HEK293T (cell line): ENCODE data around the gene MT1X.

ENCODE experiments used
- ARNT ChIP-seq: fragments of 450-650 bp; IDR thresholded peaks from 2 replicates; pipeline ENCODE4 v1.6.1; 2017; ENCODE audit warnings: mild to moderate bottlenecking
- BHLHE40 ChIP-seq: fragments of 450-650 bp; IDR thresholded peaks from 2 replicates; pipeline ENCODE4 v1.6.1; 2016; ENCODE audit warnings: mild to moderate bottlenecking, moderate library complexity, borderline replicate concordance
- CTBP1 ChIP-seq: fragments of 450-650 bp; IDR thresholded peaks from 2 replicates; pipeline ENCODE4 v1.6.1; 2016; ENCODE audit warnings: borderline replicate concordance
- ELF4 ChIP-seq: fragments of 450-650 bp; IDR thresholded peaks from 2 replicates; pipeline ENCODE4 v1.6.1; 2017; ENCODE audit warnings: antibody characterized with exemption
- FOXA1 ChIP-seq: fragments of 450-650 bp; IDR thresholded peaks from 2 replicates; pipeline ENCODE4 v1.6.1; 2016; ENCODE audit warnings: mild to moderate bottlenecking
- FOXK2 ChIP-seq: fragments of 450-650 bp; IDR thresholded peaks from 2 replicates; pipeline ENCODE4 v1.6.1; 2016; ENCODE audit warnings: mild to moderate bottlenecking
- FOXM1 ChIP-seq: fragments of 450-650 bp; IDR thresholded peaks from 2 replicates; pipeline ENCODE4 v1.6.1; 2017; ENCODE audit warnings: mild to moderate bottlenecking, borderline replicate concordance
- L3MBTL2 ChIP-seq: fragments of 450-650 bp; conservative IDR thresholded peaks from 2 replicates; pipeline ENCODE4 v1.6.1; 2016; ENCODE audit warnings: mild to moderate bottlenecking
- PKNOX1 ChIP-seq: fragments of 450-650 bp; IDR thresholded peaks from 2 replicates; pipeline ENCODE4 v1.6.1; 2016
- SP1 ChIP-seq: fragments of 450-650 bp; IDR thresholded peaks from 2 replicates; pipeline ENCODE4 v1.6.1; 2017
- SUZ12 ChIP-seq: fragments of 450-650 bp; IDR thresholded peaks from 2 replicates; pipeline ENCODE4 v1.6.1; 2016; ENCODE audit warnings: mild to moderate bottlenecking
- TARDBP ChIP-seq: fragments of 450-650 bp; IDR thresholded peaks from 2 replicates; pipeline ENCODE4 v1.6.1; 2016
- ZNF384 ChIP-seq: fragments of 450-650 bp; IDR thresholded peaks from 2 replicates; pipeline ENCODE4 v1.6.1; 2016

GRCh38 chr16:56684926-56685590 is 2.8 kb downstream of the MT1X start:
- TF ChIP-seq SP1 = no peak
- TF ChIP-seq FOXK2 = no peak
- no peak for TF ChIP-seq FOXM1
- TF ChIP-seq BHLHE40 = no peak
- no peak for TF ChIP-seq CTBP1
- no peak for TF ChIP-seq L3MBTL2
- no peak for TF ChIP-seq SUZ12
- no peak for TF ChIP-seq ELF4
- TF ChIP-seq TARDBP = no peak
- TF ChIP-seq FOXA1 = no peak
- no peak for TF ChIP-seq ARNT
- no peak for TF ChIP-seq PKNOX1
- no peak for TF ChIP-seq ZNF384
